GM18517 (cell line): ENCODE data around the gene NFYA.
"Not testable (repeated sequence)": the region's sequence is repeated elsewhere in the genome, so short reads cannot be mapped to it uniquely, and the experiment has no call there.

ENCODE experiments used
- ATAC-seq: cut with Tn5 transposase; IDR thresholded peaks from one replicate; pipeline ENCODE4 v1.9.1; 2021; ENCODE audit warnings: mild to moderate bottlenecking, moderate library complexity; ENCODE audit not compliant: unreplicated experiment

NFYA gene

DNA sequence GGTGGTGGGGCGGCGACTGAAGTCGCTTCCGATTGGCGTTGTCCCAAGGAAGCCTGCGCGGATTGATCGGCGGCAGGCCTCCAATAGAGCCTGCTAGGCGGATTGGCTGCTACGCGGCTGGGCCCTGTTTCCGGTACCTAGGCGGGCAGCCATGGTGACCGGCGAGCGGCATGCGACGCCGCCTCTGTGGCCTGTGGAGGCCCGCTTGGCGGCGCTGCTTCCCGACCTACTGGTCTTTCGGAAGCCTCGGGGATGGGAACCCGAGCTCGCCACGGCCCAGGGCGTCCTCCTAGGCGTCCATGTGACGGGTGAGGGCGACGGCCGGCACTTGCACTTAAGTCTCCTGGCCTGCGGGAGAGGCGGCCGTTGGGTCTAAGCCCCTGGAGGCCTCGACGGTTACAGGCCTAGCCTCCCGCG is 28.1 kb downstream of the NFYA start:
- no peak for ATAC-seq

- ATAC-seq: no peak
Measured at GRCh38 chr6:41103847-41104246, 31.1 kb downstream of the NFYA start.

DNA sequence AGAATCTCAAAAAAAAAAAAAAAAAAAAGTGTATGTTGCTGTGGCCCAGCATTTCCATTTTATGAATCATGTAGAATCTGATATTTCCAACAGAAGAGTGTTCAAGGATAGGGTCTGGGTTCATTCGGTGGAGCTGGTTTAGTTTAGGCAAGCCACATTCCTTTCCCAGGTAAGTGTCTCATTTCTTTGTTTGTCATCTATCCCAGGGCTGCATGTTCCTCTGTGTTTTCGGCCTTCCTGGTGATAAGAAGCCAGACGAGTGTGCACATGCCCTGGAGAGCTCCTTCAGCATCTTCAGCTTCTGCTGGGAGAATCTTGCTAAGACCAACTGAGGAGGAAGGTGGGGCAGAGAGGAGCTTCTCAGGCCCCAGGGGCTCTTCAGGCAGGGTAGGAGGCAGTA is 38.2 kb downstream of the NFYA start:
- no peak for ATAC-seq

DNA sequence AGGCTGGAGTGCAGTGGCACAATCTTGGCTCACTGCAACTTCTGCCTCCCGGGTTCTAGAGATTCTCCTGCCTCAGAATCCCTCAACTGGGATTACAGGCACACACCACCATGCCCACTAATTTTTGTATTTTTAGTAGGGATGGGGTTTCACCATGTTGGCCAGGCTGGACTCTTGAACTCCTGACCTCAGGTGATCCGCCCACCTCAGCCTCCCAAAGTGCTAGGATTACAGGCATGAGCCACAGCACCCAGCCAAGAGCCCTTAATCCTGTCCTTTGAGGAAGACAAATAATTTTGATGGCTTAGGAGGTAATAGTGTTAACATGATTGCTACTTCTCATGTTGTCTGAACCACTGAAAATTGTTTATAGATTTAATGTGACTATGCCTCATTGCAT is 42.3 kb downstream of the NFYA start:
- not testable (repeated sequence) for ATAC-seq

DNA sequence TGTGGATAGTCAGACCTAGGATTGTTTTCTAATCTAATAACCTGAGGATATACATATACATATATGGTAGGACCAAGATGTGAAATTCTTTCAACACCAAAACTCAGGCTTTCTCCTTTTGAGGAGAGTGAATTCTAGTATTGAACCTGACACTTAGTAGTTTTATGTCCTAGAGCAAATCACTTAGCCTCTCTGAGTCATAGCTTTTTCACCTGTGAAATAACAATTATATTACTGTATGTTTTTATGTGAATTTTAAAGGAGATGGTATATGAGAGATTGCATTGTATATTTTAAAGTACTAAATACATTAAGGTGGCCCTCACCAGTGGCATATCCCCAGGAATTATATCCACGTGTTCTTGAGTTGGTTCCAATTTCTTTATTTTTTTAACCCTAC is 46.7 kb downstream of the NFYA start:
- ATAC-seq: no peak

DNA sequence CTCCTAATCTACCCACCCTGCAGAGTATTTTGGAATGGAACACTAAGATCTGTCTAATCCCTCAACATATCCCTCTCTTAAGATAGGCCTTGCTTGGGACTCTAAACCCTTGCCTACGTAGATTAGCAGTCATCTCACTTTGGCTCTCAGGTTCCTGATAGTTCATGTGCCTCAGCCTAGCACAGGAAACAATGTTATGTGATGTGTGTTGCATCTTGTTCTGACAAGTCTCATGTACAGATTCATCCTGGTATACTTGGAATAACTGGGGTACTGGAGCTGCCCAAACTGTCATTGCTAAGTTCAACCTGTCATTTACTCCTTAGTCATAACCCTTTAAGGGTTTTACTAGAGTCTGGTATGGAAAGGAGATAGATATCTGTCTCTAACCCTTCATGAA is 47.3 kb downstream of the NFYA start:
- no peak for ATAC-seq

DNA sequence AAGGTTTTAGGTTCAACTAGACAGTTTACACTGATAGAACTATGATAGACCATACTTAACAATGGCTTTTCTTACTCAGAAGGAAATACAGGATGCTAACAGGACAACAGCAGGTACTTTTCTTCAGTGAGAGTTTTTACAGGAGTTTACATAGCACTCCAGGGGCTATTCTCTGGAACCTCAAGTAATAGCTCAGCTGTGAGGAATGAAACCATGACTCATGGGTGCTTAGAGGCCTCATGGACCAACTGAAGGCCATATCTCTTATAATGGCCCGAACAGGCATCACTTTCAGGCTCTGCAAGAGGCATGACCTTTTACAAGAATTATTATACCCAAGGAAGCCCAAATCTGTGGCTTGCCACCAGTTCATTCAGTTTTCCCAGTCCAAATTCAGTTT is 49.6 kb downstream of the NFYA start:
- no peak for ATAC-seq

DNA sequence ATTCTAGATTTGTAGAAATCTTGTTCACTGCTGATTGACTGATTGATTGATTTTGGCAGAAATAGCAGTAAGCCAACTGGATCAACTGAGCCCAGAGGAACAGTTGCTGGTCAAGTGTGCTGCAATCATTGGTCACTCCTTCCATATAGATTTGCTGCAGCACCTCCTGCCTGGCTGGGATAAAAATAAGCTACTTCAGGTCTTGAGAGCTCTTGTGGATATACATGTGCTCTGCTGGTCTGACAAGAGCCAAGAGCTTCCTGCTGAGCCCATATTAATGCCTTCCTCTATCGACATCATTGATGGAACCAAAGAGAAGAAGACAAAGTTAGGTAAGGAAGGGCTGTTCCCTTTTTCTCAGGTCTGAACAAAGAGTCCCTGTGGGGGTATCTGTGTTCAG is 50.1 kb downstream of the NFYA start:
- ATAC-seq: no peak

GRCh38 chr6:41125282-41125681 is 52.5 kb downstream of the NFYA start:
- no peak for ATAC-seq

DNA sequence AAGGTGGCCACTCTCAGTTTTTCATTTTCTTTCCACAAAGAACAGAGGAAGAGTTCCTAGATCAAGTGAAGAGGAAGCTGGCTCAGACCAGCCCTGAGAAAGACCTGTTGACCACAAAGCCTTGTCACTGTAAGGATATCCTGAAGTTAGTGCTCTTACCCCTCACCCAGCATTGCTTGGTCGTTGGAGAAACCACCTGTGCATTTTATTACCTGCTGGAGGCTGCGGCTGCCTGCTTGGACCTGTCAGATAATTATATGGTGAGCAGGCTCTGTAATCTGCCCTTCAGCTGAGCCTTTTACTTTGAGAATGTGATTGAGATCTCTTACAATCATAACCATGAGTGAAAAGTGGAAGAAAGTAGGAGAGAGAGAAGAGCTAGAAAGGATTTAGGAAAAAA is 59.5 kb downstream of the NFYA start:
- ATAC-seq: no peak

- ATAC-seq: no peak
Measured at GRCh38 chr6:41135062-41135832, 62.5 kb downstream of the NFYA start.

DNA sequence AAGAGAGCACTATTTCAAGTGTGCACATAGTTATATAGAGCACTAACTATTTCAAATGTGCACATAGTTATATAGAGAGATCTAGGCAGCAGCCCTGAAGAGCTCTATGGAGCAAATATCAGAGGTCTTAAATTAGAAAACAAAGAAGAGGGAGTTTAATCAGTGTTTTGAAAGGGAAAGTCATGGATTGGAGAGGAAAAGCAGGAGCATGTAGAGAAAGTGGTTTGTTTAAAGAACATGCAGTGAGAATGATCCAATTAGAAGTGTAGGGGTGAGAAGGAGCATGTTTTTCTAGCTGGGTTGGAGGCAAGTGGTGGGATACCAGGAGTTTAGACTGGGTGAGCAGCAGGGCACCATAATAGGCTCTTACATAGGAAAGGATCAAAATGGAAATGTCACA is 64.1 kb downstream of the NFYA start:
- ATAC-seq: no peak

DNA sequence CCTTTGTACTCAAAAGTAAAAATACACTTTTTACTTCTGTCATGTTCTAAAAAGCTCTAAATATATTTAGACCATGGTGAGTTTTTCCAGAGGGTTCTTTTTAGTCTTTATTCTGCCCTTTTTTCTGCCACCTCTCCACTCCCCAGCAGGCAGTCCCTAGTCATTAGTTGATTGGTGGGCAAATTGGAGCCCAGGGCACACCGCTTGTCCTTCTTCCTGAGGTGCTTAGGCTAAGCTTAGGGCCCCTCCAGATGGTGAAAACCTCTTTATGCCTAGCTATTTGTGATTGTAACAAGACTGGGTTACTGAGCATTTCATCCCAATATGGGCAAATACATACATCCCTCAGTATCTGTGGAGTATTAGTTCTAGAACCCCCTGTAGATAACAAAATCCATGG is 75.1 kb downstream of the NFYA start:
- ATAC-seq: no peak
